ENCODE data around the gene EFR3B. TPM values are rescaled to one million over a fixed set of nuclear protein-coding genes. Genes with fewer than 3 reads are reported as not detected.
A peak's percentile ranks its signal among the peaks of the same experiment; 100 is the strongest.
"Not testable (repeated sequence)": the region's sequence is repeated elsewhere in the genome, so short reads cannot be mapped to it uniquely, and the experiment has no call there.

Gene EFR3B
- total and polyA plus RNA-seq, 4 donors, result 14.4 to 47.6 (median 42.5) TPM

DNA sequence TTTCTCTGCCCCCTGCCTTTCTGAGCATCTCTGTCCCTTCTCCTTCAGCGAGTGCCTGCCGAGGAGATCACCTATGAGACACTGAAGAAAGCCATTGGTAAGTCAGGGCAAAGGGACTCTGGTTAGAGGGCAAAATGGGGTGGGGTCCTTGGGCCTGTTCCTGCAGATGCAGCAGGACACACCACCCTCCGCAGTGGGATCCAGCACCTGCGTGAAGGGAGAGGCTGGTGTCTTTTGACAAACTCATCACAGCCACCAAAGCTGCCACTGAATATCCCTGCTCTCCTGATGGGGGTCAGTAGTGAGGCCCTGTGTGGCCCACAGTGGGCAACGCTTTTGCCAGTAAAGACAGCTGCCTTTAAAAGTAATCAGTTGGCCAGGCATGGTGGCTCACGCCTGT, 107.8 kb downstream of the EFR3B start:
- H3K4me3 ChIP-seq (ENCODE audit: low read depth, low read length), result no peak overlapping the region
- peaks cover 71% of the 10 kb centered on the region for H3K36me3 ChIP-seq (ENCODE audit: control insufficient read depth, insufficient read depth, low read length)
- no peak overlapping the region for H3K27ac ChIP-seq (ENCODE audit: low read depth, low read length)
- DNase-seq (ENCODE audit: low read depth in 4 of 6, low spot score in 6 of 6), result no peak
- no peaks in the 10 kb centered on the region for H3K9me3 ChIP-seq (ENCODE audit: control insufficient read depth, insufficient read depth, low read length)
- H3K27me3 ChIP-seq (ENCODE audit: control insufficient read depth, insufficient read depth, low read length), result no peaks in the 10 kb centered on the region
- H3K4me1 ChIP-seq (ENCODE audit: control insufficient read depth, insufficient read depth, low read length), result no peaks in the 10 kb centered on the region
- WGBS (ENCODE audit: insufficient coverage), result 95% methylated on average over 6 of the region's 6 CpGs

GRCh38 chr2:25150993-25151392, 109.1 kb downstream of the EFR3B start:
- H3K9me3 ChIP-seq (ENCODE audit: control insufficient read depth, insufficient read depth, low read length); H3K4me3 ChIP-seq (ENCODE audit: low read depth, low read length); H3K27me3 ChIP-seq (ENCODE audit: control insufficient read depth, insufficient read depth, low read length); DNase-seq (ENCODE audit: low read depth in 4 of 6, low spot score in 6 of 6); H3K27ac ChIP-seq (ENCODE audit: low read depth, low read length); H3K4me1 ChIP-seq (ENCODE audit: control insufficient read depth, insufficient read depth, low read length): not testable (repeated sequence)
- no CpG with 5 or more reads among the region's 5 CpGs for WGBS (ENCODE audit: insufficient coverage)
- H3K36me3 ChIP-seq (ENCODE audit: control insufficient read depth, insufficient read depth, low read length), result peaks cover 70% of the 10 kb centered on the region

DNA sequence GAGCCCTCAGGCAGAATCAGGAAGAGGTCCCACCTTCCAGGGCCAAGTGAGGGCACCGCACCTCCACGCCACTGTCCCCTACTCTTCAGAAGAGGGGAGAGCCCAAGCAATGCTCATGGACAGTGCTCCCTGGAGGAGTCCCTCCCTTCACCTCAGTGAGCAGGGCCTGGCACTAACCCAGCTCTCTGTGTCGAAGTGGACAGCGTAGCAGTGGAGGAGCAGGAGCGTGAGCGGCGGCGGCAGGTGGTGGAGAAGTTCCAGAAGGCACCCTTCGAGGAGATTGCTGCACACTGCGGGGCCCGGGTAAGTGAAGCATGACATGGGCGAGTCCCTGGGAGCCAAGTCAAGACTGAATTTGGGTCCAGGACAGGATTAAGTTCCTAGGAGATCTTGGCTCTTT, 109.8 kb downstream of the EFR3B start:
- WGBS (ENCODE audit: insufficient coverage), result 94% methylated on average over 12 of the region's 12 CpGs
- Histone ChIP-seq H3K27me3 (ENCODE audit: control insufficient read depth, insufficient read depth, low read length) (no peaks in the 10 kb centered on the region), H3K9me3 (ENCODE audit: control insufficient read depth, insufficient read depth, low read length) (no peaks in the 10 kb centered on the region), H3K27ac (ENCODE audit: low read depth, low read length) (no peak overlapping the region), H3K4me1 (ENCODE audit: control insufficient read depth, insufficient read depth, low read length) (no peaks in the 10 kb centered on the region), H3K4me3 (ENCODE audit: low read depth, low read length) (no peak overlapping the region), H3K36me3 (ENCODE audit: control insufficient read depth, insufficient read depth, low read length) (peaks cover 66% of the 10 kb centered on the region)
- no peak for DNase-seq (ENCODE audit: low read depth in 4 of 6, low spot score in 6 of 6)

DNA sequence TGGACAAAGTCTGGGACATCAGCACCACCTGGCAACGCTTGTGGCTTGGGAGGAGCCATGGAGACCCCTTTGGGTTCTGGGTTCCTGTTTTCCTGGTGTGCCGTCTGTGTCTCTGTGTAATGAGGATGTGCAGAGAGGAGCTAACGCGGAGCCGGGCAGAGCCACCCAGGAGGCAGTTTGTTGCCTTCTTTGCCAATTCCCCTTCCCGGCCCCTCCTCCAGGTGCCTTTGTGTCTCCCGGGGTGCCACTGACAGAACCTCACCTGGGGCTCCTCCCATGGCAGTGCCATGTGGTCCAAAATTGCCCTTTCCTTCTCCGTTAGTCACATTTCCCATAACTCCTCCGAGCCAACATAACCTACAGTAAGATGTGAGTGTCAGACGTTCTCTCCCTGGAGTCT, 113.5 kb downstream of the EFR3B start:
- no peaks in the 10 kb centered on the region for H3K27me3 ChIP-seq (ENCODE audit: control insufficient read depth, insufficient read depth, low read length)

GRCh38 chr2:25158096-25158852, 116.4 kb downstream of the EFR3B start:
- Histone ChIP-seq H3K4me1 (ENCODE audit: control insufficient read depth, insufficient read depth, low read length) (peaks cover 12% of the 10 kb centered on the region), H3K9me3 (ENCODE audit: control insufficient read depth, insufficient read depth, low read length) (no peaks in the 10 kb centered on the region), H3K27me3 (ENCODE audit: control insufficient read depth, insufficient read depth, low read length) (peaks cover 5% of the 10 kb centered on the region), H3K36me3 (ENCODE audit: control insufficient read depth, insufficient read depth, low read length) (peaks cover 40% of the 10 kb centered on the region), H3K27ac (ENCODE audit: low read depth, low read length) (no peak overlapping the region), H3K4me3 (ENCODE audit: low read depth, low read length) (no peak overlapping the region)
- WGBS (ENCODE audit: insufficient coverage), result 95% methylated on average over 7 of the region's 11 CpGs
- no peak for DNase-seq (ENCODE audit: low read depth in 4 of 6, low spot score in 6 of 6)

More for the DNA sequence above, 113.5 kb downstream of the EFR3B start:
- DNase-seq (ENCODE audit: low read depth in 4 of 6, low spot score in 6 of 6), result no peak
- Histone ChIP-seq H3K4me1 (ENCODE audit: control insufficient read depth, insufficient read depth, low read length) (peaks cover 1% of the 10 kb centered on the region), H3K36me3 (ENCODE audit: control insufficient read depth, insufficient read depth, low read length) (peaks cover 47% of the 10 kb centered on the region), H3K4me3 (ENCODE audit: low read depth, low read length) (no peak overlapping the region), H3K27ac (ENCODE audit: low read depth, low read length) (no peak overlapping the region), H3K9me3 (ENCODE audit: control insufficient read depth, insufficient read depth, low read length) (no peaks in the 10 kb centered on the region)
- WGBS (ENCODE audit: insufficient coverage), result 94% methylated on average over 3 of the region's 10 CpGs

- Histone ChIP-seq H3K36me3 (ENCODE audit: control insufficient read depth, insufficient read depth, low read length) (peaks cover 23% of the 10 kb centered on the region), H3K4me1 (ENCODE audit: control insufficient read depth, insufficient read depth, low read length) (peaks cover 12% of the 10 kb centered on the region), H3K27me3 (ENCODE audit: control insufficient read depth, insufficient read depth, low read length) (peaks cover 19% of the 10 kb centered on the region), H3K27ac (ENCODE audit: low read depth, low read length) (no peak overlapping the region), H3K4me3 (ENCODE audit: low read depth, low read length) (no peak overlapping the region), H3K9me3 (ENCODE audit: control insufficient read depth, insufficient read depth, low read length) (no peaks in the 10 kb centered on the region)
- DNase-seq (ENCODE audit: low read depth in 4 of 6, low spot score in 6 of 6), result no peak
- 56% methylated on average over 6 of the region's 8 CpGs for WGBS (ENCODE audit: insufficient coverage)
These were observed 118.1 kb downstream of the EFR3B start for GRCh38 chr2:25159949-25160348.

GRCh38 chr2:25160376-25160775, 118.5 kb downstream of the EFR3B start:
- Histone ChIP-seq H3K9me3 (ENCODE audit: control insufficient read depth, insufficient read depth, low read length) (no peaks in the 10 kb centered on the region), H3K36me3 (ENCODE audit: control insufficient read depth, insufficient read depth, low read length) (peaks cover 18% of the 10 kb centered on the region), H3K4me1 (ENCODE audit: control insufficient read depth, insufficient read depth, low read length) (peaks cover 12% of the 10 kb centered on the region), H3K27ac (ENCODE audit: low read depth, low read length) (no peak overlapping the region), H3K27me3 (ENCODE audit: control insufficient read depth, insufficient read depth, low read length) (peaks cover 22% of the 10 kb centered on the region), H3K4me3 (ENCODE audit: low read depth, low read length) (no peak overlapping the region)
- no peak for DNase-seq (ENCODE audit: low read depth in 4 of 6, low spot score in 6 of 6)
- WGBS (ENCODE audit: insufficient coverage), result 98% methylated on average over 6 of the region's 10 CpGs

GRCh38 chr2:25161055-25161781, 119.3 kb downstream of the EFR3B start:
- H3K9me3 ChIP-seq (ENCODE audit: control insufficient read depth, insufficient read depth, low read length), result no peaks in the 10 kb centered on the region
- peaks cover 27% of the 10 kb centered on the region for H3K27me3 ChIP-seq (ENCODE audit: control insufficient read depth, insufficient read depth, low read length)
- 46% methylated on average over 69 of the region's 69 CpGs for WGBS (ENCODE audit: insufficient coverage)
- no peak overlapping the region for H3K27ac ChIP-seq (ENCODE audit: low read depth, low read length)
- H3K36me3 ChIP-seq (ENCODE audit: control insufficient read depth, insufficient read depth, low read length), result peaks cover 13% of the 10 kb centered on the region
- H3K4me3 ChIP-seq (ENCODE audit: low read depth, low read length), result peak overlapping the region; percentile 33
- H3K4me1 ChIP-seq (ENCODE audit: control insufficient read depth, insufficient read depth, low read length), result peaks cover 12% of the 10 kb centered on the region
- DNase-seq (ENCODE audit: low read depth in 4 of 6, low spot score in 6 of 6), result peak in 3 of 6 donors; percentile 28 to 92 (median 73)

DNA sequence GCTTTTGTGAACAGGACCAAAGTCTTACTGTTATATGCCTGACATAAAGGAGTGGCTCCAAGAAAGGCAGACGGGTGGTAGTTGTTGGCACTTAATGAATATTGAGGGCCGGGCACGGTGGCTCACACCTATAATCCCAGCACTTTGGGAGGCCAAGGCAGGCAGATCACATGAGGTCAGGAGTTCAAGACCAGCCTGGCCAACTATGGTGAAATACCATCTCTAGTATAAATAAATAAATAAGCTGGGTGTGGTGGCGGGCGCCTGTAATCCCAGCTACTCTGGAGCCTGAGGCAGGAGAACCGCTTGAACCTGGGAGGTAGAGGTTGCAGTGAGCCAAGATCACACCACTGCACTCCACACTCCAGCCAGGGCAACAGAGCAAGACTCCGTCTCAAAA, 120.2 kb downstream of the EFR3B start:
- Histone ChIP-seq H3K4me1 (ENCODE audit: control insufficient read depth, insufficient read depth, low read length) (peaks cover 12% of the 10 kb centered on the region), H3K27me3 (ENCODE audit: control insufficient read depth, insufficient read depth, low read length) (peaks cover 34% of the 10 kb centered on the region), H3K36me3 (ENCODE audit: control insufficient read depth, insufficient read depth, low read length) (peaks cover 11% of the 10 kb centered on the region)
- DNase-seq (ENCODE audit: low read depth in 4 of 6, low spot score in 6 of 6); H3K4me3 ChIP-seq (ENCODE audit: low read depth, low read length); H3K9me3 ChIP-seq (ENCODE audit: control insufficient read depth, insufficient read depth, low read length); H3K27ac ChIP-seq (ENCODE audit: low read depth, low read length): not testable (repeated sequence)
- 80% methylated on average over 1 of the region's 7 CpGs for WGBS (ENCODE audit: insufficient coverage)

DNA sequence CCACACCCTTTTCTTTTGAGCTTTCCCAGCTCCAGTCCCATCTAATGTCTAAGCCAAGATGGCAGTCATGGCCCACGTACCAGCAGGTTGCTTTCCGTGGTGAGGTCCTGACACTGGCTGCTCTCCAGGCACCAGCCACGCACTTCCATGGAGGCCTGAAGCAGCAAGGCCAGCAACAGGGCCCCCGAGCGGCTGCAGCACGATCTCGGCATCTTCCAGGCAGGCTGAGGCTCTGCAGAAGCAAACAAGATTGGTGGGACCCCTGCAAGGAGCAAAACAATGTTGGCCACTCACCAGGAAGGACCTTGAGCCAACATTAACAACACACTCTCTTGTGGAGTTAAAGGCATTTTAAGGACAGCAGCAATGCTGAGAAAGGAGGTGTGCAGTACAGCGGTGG, 122.7 kb downstream of the EFR3B start:
- peak in 1 of 6 donors; percentile 56 for DNase-seq (ENCODE audit: low read depth in 4 of 6, low spot score in 6 of 6)
- Histone ChIP-seq H3K4me1 (ENCODE audit: control insufficient read depth, insufficient read depth, low read length) (peaks cover 31% of the 10 kb centered on the region), H3K4me3 (ENCODE audit: low read depth, low read length) (no peak overlapping the region), H3K27me3 (ENCODE audit: control insufficient read depth, insufficient read depth, low read length) (peaks cover 59% of the 10 kb centered on the region), H3K27ac (ENCODE audit: low read depth, low read length) (no peak overlapping the region), H3K36me3 (ENCODE audit: control insufficient read depth, insufficient read depth, low read length) (peaks cover 5% of the 10 kb centered on the region), H3K9me3 (ENCODE audit: control insufficient read depth, insufficient read depth, low read length) (no peaks in the 10 kb centered on the region)
- 37% methylated on average over 7 of the region's 8 CpGs for WGBS (ENCODE audit: insufficient coverage)

Data from spinal cord (tissue), 10 donors.